ENCODE measurements around the gene MEX3D.

The MEX3D gene

GRCh38 chr19:1568320-1569019 lies at the start of gene MEX3D:
Gene MEX3D (minus strand): TSS chr19:1568325. CDS start chr19:1568058, 267 bp downstream.
- DNase-seq: peak; percentile 81 to 87

- DNase-seq: no peak
These were observed 48.8 kb upstream of the MEX3D start for GRCh38 chr19:1616875-1617274.

- DNase-seq: no peak
These were observed 48.3 kb upstream of the MEX3D start for GRCh38 chr19:1616396-1616795.

- DNase-seq: no peak
These were observed 47.1 kb upstream of the MEX3D start for GRCh38 chr19:1615156-1615765.

GRCh38 chr19:1613808-1614570 lies 45.9 kb upstream of the MEX3D start:
- no peak for DNase-seq

- DNase-seq: no peak
These were observed 45.0 kb upstream of the MEX3D start for GRCh38 chr19:1613146-1613545.

- DNase-seq: no peak
These were observed 44.3 kb upstream of the MEX3D start for GRCh38 chr19:1612114-1613086.

GRCh38 chr19:1611353-1611752 lies 43.2 kb upstream of the MEX3D start:
- DNase-seq: no peak

GRCh38 chr19:1610579-1610978 lies 42.5 kb upstream of the MEX3D start:
- peak in 1 of 2 donors; percentile 19 for DNase-seq

- no peak for DNase-seq
These were observed 41.8 kb upstream of the MEX3D start for GRCh38 chr19:1609680-1610474.

GRCh38 chr19:1609103-1609396 lies 40.9 kb upstream of the MEX3D start:
- DNase-seq: peak in 1 of 2 donors; percentile 40

- peak in 1 of 2 donors; percentile 49 for DNase-seq
These were observed 40.4 kb upstream of the MEX3D start for GRCh38 chr19:1608359-1609102.

GRCh38 chr19:1606138-1606651 lies 38.1 kb upstream of the MEX3D start:
- DNase-seq: no peak

- DNase-seq: peak; percentile 93
These were observed 37.4 kb upstream of the MEX3D start, which contains the start of gene UQCR11 for GRCh38 chr19:1605236-1606137. Gene UQCR11 (minus strand): TSS chr19:1605462. CDS start chr19:1605409, 53 bp downstream.

- DNase-seq: no peak
These were observed 34.1 kb upstream of the MEX3D start for GRCh38 chr19:1602091-1602707.

- DNase-seq: no peak
These were observed 33.5 kb upstream of the MEX3D start for GRCh38 chr19:1601613-1602064.

- DNase-seq: no peak
These were observed 31.3 kb upstream of the MEX3D start for GRCh38 chr19:1599460-1599846.

- DNase-seq: no peak
These were observed 30.8 kb upstream of the MEX3D start for GRCh38 chr19:1598777-1599459.

GRCh38 chr19:1593501-1593772 lies 25.3 kb upstream of the MEX3D start:
- DNase-seq: no peak
